HEK293 (cell line): ENCODE results near the gene ZBED4.

Experiments
- CTCF ChIP-seq: fragments of 450-650 bp; formaldehyde crosslinking; IDR thresholded peaks from 2 replicates; pipeline ENCODE4 v1.5.1; 2016; ENCODE audit warnings: missing biosample characterization, missing genetic modification characterization
- SALL2 ChIP-seq: fragments of 450-650 bp; formaldehyde crosslinking; IDR thresholded peaks from 2 replicates; pipeline ENCODE4 v1.5.0; 2017; ENCODE audit warnings: missing biosample characterization, mild to moderate bottlenecking, missing genetic modification characterization, borderline replicate concordance
- TCF7L2 ChIP-seq: IDR thresholded peaks from 2 replicates; pipeline ENCODE4 v1.6.1; 2011; ENCODE audit warnings: low read depth, mild to moderate bottlenecking, inconsistent platforms, low read length, moderate library complexity, borderline replicate concordance

GRCh38 chr22:49866134-49866533, 12.5 kb downstream of the ZBED4 start:
- TF ChIP-seq SALL2 (tag by site-specific recombination) (no peak), CTCF (tag by site-specific recombination) (no peak), TCF7L2 (no peak)
